Gastroesophageal sphincter (tissue), 3 donors: ENCODE results near the gene TNFAIP8L1.

Source experiments
- POLR2A ChIP-seq, 2 donors: fragments of 450-650 bp; IDR thresholded peaks; one replicate each; pipeline ENCODE4 v1.6.1; 2017; ENCODE audit warnings: antibody characterized with exemption in 2 of 2, mild to moderate bottlenecking in 2 of 2, moderate library complexity in 1 of 2
- POLR2AphosphoS5 ChIP-seq: sonication (generic); formaldehyde crosslinking; IDR thresholded peaks from one replicate; pipeline ENCODE4 v1.6.1; 2017; ENCODE audit warnings: antibody characterized with exemption
- TF ChIP-seq, protein P1 (sequence below), 4 experiments: fragments of 200-600 bp in 2 of 4; fragments of 450-650 bp in 2 of 4; sonication (generic) in 1 of 4; IDR thresholded peaks; one replicate each; pipeline ENCODE4 v1.5.1; 2017 to 2019; ENCODE audit warnings: antibody characterized with exemption in 4 of 4, mild to moderate bottlenecking in 2 of 4, moderate library complexity in 2 of 4

DNA sequence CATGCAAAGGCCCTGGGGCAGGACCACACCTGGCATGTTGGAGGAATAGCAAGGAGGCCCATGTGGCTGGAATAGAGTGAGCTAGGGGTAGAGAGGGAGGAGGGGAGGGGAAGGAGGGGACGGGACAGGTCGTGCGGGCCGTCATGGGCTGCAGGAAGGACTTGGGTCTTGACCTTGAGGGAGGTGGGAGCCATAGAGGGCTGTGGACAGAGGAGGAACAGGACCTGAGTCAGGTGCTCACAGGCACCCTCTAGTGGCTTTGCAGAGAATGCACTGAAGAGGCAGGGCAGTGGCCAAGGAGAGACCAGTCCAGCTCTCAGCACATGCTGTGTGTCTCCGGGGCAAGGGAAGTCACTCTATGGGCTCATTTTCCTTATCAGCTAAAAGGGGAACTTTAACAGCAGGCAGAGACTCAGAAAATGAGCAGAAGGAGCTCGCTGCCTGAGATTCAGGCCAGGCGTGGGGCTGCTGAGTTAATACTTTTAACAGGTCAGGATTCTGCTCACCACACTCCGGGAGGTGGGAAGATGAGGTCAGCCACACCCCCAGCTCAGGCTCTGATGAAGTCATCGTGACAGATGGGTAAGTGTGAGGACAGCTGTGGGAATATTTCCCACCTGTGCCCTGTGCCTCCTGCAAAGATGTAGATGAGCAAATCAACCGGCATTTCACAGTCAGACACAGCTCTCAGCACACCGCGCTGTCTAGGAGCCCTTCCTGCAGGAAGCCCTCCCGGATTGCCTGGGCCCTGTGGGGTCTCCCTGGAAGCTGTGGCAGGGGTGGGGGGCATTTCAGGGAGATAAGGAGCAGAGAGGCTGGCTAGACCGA, 6.0 kb upstream of the TNFAIP8L1 start:
- TF ChIP-seq, protein P1, sequence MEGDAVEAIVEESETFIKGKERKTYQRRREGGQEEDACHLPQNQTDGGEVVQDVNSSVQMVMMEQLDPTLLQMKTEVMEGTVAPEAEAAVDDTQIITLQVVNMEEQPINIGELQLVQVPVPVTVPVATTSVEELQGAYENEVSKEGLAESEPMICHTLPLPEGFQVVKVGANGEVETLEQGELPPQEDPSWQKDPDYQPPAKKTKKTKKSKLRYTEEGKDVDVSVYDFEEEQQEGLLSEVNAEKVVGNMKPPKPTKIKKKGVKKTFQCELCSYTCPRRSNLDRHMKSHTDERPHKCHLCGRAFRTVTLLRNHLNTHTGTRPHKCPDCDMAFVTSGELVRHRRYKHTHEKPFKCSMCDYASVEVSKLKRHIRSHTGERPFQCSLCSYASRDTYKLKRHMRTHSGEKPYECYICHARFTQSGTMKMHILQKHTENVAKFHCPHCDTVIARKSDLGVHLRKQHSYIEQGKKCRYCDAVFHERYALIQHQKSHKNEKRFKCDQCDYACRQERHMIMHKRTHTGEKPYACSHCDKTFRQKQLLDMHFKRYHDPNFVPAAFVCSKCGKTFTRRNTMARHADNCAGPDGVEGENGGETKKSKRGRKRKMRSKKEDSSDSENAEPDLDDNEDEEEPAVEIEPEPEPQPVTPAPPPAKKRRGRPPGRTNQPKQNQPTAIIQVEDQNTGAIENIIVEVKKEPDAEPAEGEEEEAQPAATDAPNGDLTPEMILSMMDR (IDR thresholded peaks at IDR 0.05) = peak in 3 of 4 experiments; percentile 57 to 68 (median 61)
- TF ChIP-seq POLR2AphosphoS5 = no peak
- TF ChIP-seq POLR2A (IDR thresholded peaks at IDR 0.05) = no peak
